Measurements from ENCODE around the gene NSDHL. TPM values are rescaled to one million over a fixed set of nuclear protein-coding genes. Genes with fewer than 3 reads are reported as not detected.
A peak's percentile ranks its signal among the peaks of the same experiment; 100 is the strongest.

The NSDHL gene
- total RNA-seq, 1 donor = 15.9 TPM

DNA sequence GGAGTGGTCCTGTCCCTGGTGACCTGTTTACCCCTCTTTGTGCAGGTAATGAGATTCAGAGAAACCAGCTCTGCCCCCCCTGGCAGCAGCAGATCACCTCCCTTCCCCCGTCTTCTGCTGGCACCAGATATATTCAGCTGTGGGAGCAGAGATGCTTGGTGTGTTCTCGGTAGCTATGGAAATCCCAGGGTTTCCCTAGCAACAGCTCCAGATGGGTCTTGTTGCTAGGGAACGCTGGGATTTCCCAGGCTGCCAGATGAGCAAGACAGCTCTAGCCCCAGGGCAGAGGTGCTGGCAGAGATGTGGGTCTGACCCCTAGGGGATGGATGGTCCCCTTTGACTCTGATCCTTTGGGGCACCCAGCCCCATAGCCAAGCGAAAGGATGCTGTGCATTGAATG is 20.5 kb upstream of the NSDHL start:
- DNase-seq (ENCODE audit: insufficient read length, low spot score, missing footprints) = no peak
- H3K4me3 ChIP-seq (ENCODE audit: insufficient read depth, low read length) = no peak overlapping the region
- H3K9me3 ChIP-seq (ENCODE audit: low read depth, low read length) = no peaks in the 10 kb centered on the region
- no peak overlapping the region for H3K27ac ChIP-seq (ENCODE audit: low read depth, low read length)
- no peak overlapping the region for H3K4me2 ChIP-seq (ENCODE audit: insufficient read depth, low read length)
- H3K27me3 ChIP-seq (ENCODE audit: insufficient read depth, low read length) = no peaks in the 10 kb centered on the region
- TF ChIP-seq, protein P1, sequence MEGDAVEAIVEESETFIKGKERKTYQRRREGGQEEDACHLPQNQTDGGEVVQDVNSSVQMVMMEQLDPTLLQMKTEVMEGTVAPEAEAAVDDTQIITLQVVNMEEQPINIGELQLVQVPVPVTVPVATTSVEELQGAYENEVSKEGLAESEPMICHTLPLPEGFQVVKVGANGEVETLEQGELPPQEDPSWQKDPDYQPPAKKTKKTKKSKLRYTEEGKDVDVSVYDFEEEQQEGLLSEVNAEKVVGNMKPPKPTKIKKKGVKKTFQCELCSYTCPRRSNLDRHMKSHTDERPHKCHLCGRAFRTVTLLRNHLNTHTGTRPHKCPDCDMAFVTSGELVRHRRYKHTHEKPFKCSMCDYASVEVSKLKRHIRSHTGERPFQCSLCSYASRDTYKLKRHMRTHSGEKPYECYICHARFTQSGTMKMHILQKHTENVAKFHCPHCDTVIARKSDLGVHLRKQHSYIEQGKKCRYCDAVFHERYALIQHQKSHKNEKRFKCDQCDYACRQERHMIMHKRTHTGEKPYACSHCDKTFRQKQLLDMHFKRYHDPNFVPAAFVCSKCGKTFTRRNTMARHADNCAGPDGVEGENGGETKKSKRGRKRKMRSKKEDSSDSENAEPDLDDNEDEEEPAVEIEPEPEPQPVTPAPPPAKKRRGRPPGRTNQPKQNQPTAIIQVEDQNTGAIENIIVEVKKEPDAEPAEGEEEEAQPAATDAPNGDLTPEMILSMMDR (IDR thresholded peaks at IDR 0.05; ENCODE audit: extremely low read depth, low read depth, low read length) = no peak
- no peaks in the 10 kb centered on the region for H3K79me2 ChIP-seq (ENCODE audit: insufficient read depth, low read length)
- H3K36me3 ChIP-seq (ENCODE audit: insufficient read depth, low read length) = no peaks in the 10 kb centered on the region
- no peaks in the 10 kb centered on the region for H4K20me1 ChIP-seq (ENCODE audit: insufficient read depth, low read length)
- H3K4me1 ChIP-seq (ENCODE audit: insufficient read depth, low read length) = no peaks in the 10 kb centered on the region
- H2AFZ ChIP-seq (ENCODE audit: low read length) = no peak overlapping the region

DNA sequence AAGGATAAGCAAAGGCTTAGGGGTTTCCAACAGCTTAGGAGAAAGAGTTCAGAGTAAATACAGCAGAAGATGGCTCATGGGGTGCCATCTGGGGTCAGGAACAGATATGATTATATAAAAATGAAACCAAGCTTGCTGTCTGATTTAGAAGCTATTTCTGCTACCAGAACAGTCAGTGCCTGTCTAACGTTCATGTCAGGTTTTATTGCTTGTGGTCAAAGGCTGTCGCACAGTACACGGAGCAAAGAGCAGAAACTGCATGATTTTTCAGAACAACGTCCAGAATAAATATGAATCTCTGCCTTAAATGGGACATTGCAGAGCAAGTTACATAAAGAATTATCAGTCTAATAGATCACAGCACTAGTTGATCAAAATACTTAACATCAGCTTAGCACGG is 17.7 kb upstream of the NSDHL start:
- Histone ChIP-seq H3K4me2 (ENCODE audit: insufficient read depth, low read length) (peak overlapping the region; percentile 52), H3K27ac (ENCODE audit: low read depth, low read length) (no peak overlapping the region), H2AFZ (ENCODE audit: low read length) (peak overlapping the region; percentile 51), H3K79me2 (ENCODE audit: insufficient read depth, low read length) (no peaks in the 10 kb centered on the region), H4K20me1 (ENCODE audit: insufficient read depth, low read length) (no peaks in the 10 kb centered on the region), H3K36me3 (ENCODE audit: insufficient read depth, low read length) (no peaks in the 10 kb centered on the region), H3K27me3 (ENCODE audit: insufficient read depth, low read length) (no peaks in the 10 kb centered on the region), H3K4me3 (ENCODE audit: insufficient read depth, low read length) (peak overlapping the region; percentile 30), H3K4me1 (ENCODE audit: insufficient read depth, low read length) (no peaks in the 10 kb centered on the region), H3K9me3 (ENCODE audit: low read depth, low read length) (no peaks in the 10 kb centered on the region)
- DNase-seq (ENCODE audit: insufficient read length, low spot score, missing footprints) = no peak
- TF ChIP-seq, protein P1 (IDR thresholded peaks at IDR 0.05; ENCODE audit: extremely low read depth, low read depth, low read length) = no peak

DNA sequence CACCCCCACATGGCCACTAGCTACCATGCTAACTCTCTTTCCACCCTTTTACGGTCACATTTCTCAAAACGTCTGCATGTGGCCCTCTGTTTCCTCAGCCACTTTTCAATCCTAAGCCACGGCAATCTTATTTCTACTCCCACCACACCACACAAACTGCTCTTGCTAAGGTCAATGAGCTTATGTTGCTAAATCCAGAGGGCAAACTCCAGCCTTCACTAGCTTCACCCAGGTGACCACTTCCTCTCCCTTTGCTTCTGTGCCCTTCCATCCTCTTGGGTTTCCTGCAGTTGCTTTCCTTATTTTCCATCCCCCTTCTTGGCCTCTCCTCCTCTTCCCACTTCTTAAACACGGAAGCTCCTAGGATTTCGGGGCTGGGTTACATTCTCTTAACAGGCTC is 16.8 kb upstream of the NSDHL start:
- no peak for DNase-seq (ENCODE audit: insufficient read length, low spot score, missing footprints)
- no peaks in the 10 kb centered on the region for H3K4me1 ChIP-seq (ENCODE audit: insufficient read depth, low read length)
- H3K4me2 ChIP-seq (ENCODE audit: insufficient read depth, low read length) = no peak overlapping the region
- H3K9me3 ChIP-seq (ENCODE audit: low read depth, low read length) = no peaks in the 10 kb centered on the region
- no peak overlapping the region for H3K4me3 ChIP-seq (ENCODE audit: insufficient read depth, low read length)
- no peaks in the 10 kb centered on the region for H3K79me2 ChIP-seq (ENCODE audit: insufficient read depth, low read length)
- no peaks in the 10 kb centered on the region for H3K36me3 ChIP-seq (ENCODE audit: insufficient read depth, low read length)
- H2AFZ ChIP-seq (ENCODE audit: low read length) = no peak overlapping the region
- H4K20me1 ChIP-seq (ENCODE audit: insufficient read depth, low read length) = no peaks in the 10 kb centered on the region
- TF ChIP-seq, protein P1 (IDR thresholded peaks at IDR 0.05; ENCODE audit: extremely low read depth, low read depth, low read length) = no peak
- H3K27ac ChIP-seq (ENCODE audit: low read depth, low read length) = no peak overlapping the region
- H3K27me3 ChIP-seq (ENCODE audit: insufficient read depth, low read length) = no peaks in the 10 kb centered on the region

DNA sequence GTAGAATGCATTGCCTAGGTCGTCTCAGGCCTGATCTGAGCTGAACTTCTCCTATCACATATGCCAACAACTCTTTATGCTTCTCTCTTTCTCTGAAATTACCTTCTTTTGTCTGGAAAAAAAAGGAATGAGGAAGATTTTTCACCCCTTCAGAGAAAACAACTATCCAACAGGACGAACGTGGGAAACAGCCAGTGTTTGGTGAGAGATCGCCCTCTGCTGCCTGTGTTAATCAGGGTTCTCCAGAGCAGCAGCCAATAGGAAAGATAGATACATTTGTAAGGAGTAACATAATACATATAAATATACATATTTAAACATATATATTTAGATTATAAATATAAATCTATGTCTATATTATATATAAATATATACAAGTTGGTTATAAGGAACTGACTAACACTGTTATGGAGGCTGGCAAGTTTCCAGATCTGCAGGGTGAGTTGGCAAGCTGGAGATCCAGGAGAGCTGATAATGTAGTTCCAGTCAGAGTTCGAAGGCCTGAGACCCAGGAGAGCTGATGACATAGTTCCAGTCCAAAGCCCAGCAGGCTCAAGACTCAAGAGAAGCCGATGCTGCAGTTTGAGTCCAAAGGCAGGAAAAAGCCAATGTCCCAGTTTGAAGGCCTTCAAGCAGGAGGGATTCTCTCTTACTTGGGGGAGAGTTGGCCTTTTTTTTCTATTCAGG is 13.6 kb upstream of the NSDHL start:
- Histone ChIP-seq H3K27ac (ENCODE audit: low read depth, low read length) (no peak overlapping the region), H3K9me3 (ENCODE audit: low read depth, low read length) (no peaks in the 10 kb centered on the region), H3K27me3 (ENCODE audit: insufficient read depth, low read length) (no peaks in the 10 kb centered on the region), H3K4me3 (ENCODE audit: insufficient read depth, low read length) (no peak overlapping the region), H3K36me3 (ENCODE audit: insufficient read depth, low read length) (no peaks in the 10 kb centered on the region), H4K20me1 (ENCODE audit: insufficient read depth, low read length) (no peaks in the 10 kb centered on the region), H3K4me2 (ENCODE audit: insufficient read depth, low read length) (no peak overlapping the region), H3K79me2 (ENCODE audit: insufficient read depth, low read length) (no peaks in the 10 kb centered on the region), H2AFZ (ENCODE audit: low read length) (peak overlapping the region; percentile 31), H3K4me1 (ENCODE audit: insufficient read depth, low read length) (peaks cover 11% of the 10 kb centered on the region)
- DNase-seq (ENCODE audit: insufficient read length, low spot score, missing footprints) = no peak
- TF ChIP-seq, protein P1 (IDR thresholded peaks at IDR 0.05; ENCODE audit: extremely low read depth, low read depth, low read length) = peak; percentile 59

Data from osteoblast (primary cell).